Mucosa of stomach (tissue), 1 donor: ENCODE results near the gene RPS4Y1.

Experiments used
- H3K27me3 ChIP-seq: one replicate; pipeline ENCODE4 v1.7.0; 2013; ENCODE audit warnings: mild to moderate bottlenecking, low read length; ENCODE audit not compliant: control insufficient read depth, insufficient read depth
- H3K36me3 ChIP-seq: one replicate; pipeline ENCODE4 v1.7.0; 2013; ENCODE audit warnings: low read length; ENCODE audit not compliant: control insufficient read depth, insufficient read depth
- H3K4me1 ChIP-seq: one replicate; pipeline ENCODE4 v1.7.0; 2013; ENCODE audit warnings: mild to moderate bottlenecking, low read length; ENCODE audit not compliant: control insufficient read depth, insufficient read depth
- H3K4me3 ChIP-seq: one replicate; pipeline ENCODE4 v1.7.0; 2013; ENCODE audit warnings: low read length
- H3K9ac ChIP-seq: one replicate; pipeline ENCODE4 v1.7.0; 2013; ENCODE audit warnings: mild to moderate bottlenecking, low read length, moderate library complexity
- H3K9me3 ChIP-seq: one replicate; pipeline ENCODE4 v1.7.0; 2013; ENCODE audit warnings: mild to moderate bottlenecking, low read length, moderate library complexity; ENCODE audit not compliant: control insufficient read depth
- donor health status: Pancreatic carcinoma.

RPS4Y1 gene

GRCh38 chrY:2887386-2887785 is 46.0 kb downstream of the RPS4Y1 start:
- Histone ChIP-seq H3K4me3 (no peak overlapping the region), H3K9me3 (no peaks in the 10 kb centered on the region), H3K9ac (no peak overlapping the region), H3K27me3 (no peaks in the 10 kb centered on the region), H3K4me1 (no peaks in the 10 kb centered on the region), H3K36me3 (no peaks in the 10 kb centered on the region)

DNA sequence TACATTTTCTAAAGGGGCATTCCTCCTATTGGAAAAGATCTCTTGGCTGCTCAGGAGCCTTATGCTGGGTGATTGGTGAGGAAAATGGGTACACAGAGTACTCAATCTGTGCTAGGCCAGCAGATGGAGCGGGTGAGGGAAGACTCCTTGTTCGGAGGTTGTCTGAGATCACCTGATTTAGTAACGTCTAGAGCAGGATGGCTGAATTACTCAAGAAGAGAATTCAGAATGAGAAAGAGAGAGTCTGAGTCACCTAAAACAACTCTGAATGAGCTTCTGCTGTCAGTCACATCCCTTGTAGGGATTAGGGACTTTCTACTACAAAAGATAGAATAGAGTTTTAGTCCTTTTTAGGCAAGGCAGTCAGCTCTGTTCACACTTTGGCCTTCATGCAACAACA is 46.6 kb downstream of the RPS4Y1 start:
- H3K4me1 ChIP-seq = no peaks in the 10 kb centered on the region

DNA sequence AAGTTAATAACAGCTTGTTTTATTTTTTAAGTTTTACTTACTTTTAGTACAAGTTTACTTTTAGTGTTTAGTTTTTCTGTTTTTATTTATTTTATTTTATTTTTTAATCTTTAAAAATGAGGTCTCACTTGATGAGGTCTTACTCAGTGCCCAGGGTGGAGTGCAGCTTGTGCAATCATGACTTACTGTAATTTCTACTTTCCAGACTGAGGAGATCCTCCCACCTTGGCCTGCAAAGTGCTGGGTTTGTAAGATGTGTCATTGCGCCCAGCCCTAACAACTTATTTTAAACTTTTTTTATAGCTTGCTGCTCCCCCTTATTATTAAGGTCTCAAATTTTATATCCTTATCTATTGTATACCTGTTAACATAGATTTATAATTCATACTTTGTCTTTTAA is 52.1 kb downstream of the RPS4Y1 start:
- Histone ChIP-seq H3K36me3 (no peaks in the 10 kb centered on the region), H3K9me3 (no peaks in the 10 kb centered on the region), H3K27me3 (no peaks in the 10 kb centered on the region), H3K9ac (no peak overlapping the region), H3K4me3 (no peak overlapping the region), H3K4me1 (no peaks in the 10 kb centered on the region)

More for the DNA sequence above, 46.6 kb downstream of the RPS4Y1 start:
- no peaks in the 10 kb centered on the region for H3K27me3 ChIP-seq
- H3K4me3 ChIP-seq = no peak overlapping the region
- H3K9ac ChIP-seq = no peak overlapping the region
- H3K9me3 ChIP-seq = no peaks in the 10 kb centered on the region
- H3K36me3 ChIP-seq = no peaks in the 10 kb centered on the region

- H3K36me3 ChIP-seq = no peaks in the 10 kb centered on the region
- no peak overlapping the region for H3K9ac ChIP-seq
- no peaks in the 10 kb centered on the region for H3K9me3 ChIP-seq
- H3K4me3 ChIP-seq = no peak overlapping the region
- no peaks in the 10 kb centered on the region for H3K4me1 ChIP-seq
- H3K27me3 ChIP-seq = no peaks in the 10 kb centered on the region
These were observed 54.6 kb downstream of the RPS4Y1 start for GRCh38 chrY:2896050-2896449.

GRCh38 chrY:2907356-2907755 is 66.0 kb downstream of the RPS4Y1 start:
- Histone ChIP-seq H3K36me3 (no peaks in the 10 kb centered on the region), H3K27me3 (no peaks in the 10 kb centered on the region), H3K4me3 (no peak overlapping the region), H3K4me1 (no peaks in the 10 kb centered on the region), H3K9me3 (no peaks in the 10 kb centered on the region), H3K9ac (no peak overlapping the region)

DNA sequence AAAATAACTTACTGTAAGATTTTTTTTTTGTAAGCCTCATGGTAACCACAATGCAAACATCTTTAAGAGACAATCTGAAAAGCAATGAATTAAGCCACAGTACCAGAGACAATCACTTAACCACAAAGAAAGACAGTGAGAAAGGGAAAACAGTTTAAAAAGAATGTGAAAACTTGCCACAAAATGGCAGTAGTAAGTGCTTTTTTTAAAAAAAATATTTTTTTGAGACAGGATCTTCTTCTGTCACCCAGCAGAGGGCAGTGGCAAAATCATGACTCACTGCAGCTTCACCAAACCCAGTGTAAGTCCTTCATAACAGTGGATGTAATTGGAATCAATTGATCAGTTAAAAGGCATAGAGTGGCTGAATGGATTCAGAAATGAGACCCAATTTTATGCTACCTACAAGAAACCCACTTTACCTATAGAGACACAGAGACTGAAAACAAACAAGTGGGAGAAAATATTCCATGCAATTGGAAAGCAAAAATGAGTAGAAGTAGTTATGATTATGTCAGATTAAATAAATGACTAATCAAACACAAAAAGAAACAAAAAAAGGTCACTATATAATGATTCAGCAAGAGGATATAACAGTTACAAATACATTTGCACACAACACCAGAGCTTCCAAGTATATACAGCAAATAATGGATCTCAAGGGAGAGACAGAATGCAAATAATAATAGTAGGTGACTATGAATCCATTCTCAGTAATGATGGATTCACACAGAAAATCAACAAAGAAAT is 71.8 kb downstream of the RPS4Y1 start:
- Histone ChIP-seq H3K36me3 (no peaks in the 10 kb centered on the region), H3K9me3 (no peaks in the 10 kb centered on the region), H3K9ac (no peak overlapping the region), H3K4me3 (no peak overlapping the region), H3K27me3 (no peaks in the 10 kb centered on the region), H3K4me1 (no peaks in the 10 kb centered on the region)
